Mononuclear cell (primary cell): ENCODE results near the gene CIRBP. TPM values are rescaled to one million over a fixed set of nuclear protein-coding genes. Genes with fewer than 3 reads are reported as not detected.
"Not testable (repeated sequence)": the region's sequence is repeated elsewhere in the genome, so short reads cannot be mapped to it uniquely, and the experiment has no call there.

Experiments
- H3K27me3 ChIP-seq: 2 replicates; pipeline ENCODE4 v1.6.0; 2011; ENCODE audit warnings: low read length, control low read depth; ENCODE audit not compliant: insufficient read depth
- H3K4me1 ChIP-seq: 2 replicates; pipeline ENCODE4 v1.5.1; 2011; ENCODE audit warnings: mild to moderate bottlenecking, low read length, control low read depth; ENCODE audit not compliant: insufficient read depth
- H3K4me3 ChIP-seq: 2 replicates; pipeline ENCODE4 v1.5.1; 2011; ENCODE audit warnings: mild to moderate bottlenecking, low read length, moderate library complexity
- H3K9me3 ChIP-seq: 2 replicates; pipeline ENCODE4 v1.5.1; 2011; ENCODE audit warnings: low read depth, mild to moderate bottlenecking, control low read depth, low read length
- total RNA-seq: library from RNA; depleted of rRNA; stranded (reverse); fragments of >200 nt; gene quantifications from one replicate; pipeline ENCODE4 v1.2.3, GENCODE V29; 2012

Gene CIRBP
- total RNA-seq, 1 donor: 455 TPM

DNA sequence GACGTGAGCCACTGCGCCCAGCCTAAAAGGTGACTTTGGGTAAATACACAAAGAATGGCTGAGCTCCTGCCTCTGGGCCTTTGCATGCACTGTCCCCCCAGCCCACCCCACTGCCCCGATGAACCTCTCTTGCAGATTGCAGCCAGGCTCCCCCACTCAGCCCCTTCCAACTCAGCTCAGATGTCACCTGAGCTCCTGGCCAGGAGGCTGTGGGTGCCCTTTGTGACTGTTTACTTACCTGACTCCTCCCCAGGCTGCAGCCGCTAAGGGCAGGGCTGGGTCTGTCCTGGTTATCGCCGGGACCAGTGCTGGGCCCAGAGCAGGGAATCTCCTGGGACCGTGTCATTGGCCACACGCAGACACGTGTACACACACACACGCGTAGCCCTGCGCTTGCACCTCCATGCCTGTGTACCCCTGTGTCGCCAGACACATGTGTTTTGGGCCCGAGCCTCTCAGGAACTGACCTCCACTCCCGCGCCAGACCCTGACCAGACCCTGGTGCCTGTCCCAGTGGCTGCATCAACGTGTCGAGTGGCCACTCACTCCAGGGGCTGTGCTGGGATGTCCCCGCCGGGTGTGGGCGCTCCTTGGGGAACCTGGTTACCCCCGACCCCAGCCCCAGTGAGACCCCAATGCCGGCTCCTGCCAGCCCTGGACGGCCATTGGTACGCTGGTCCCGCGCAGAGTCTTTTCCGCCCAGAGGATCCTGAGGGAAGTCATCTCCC lies 35.2 kb downstream of the CIRBP start:
- H3K4me3 ChIP-seq: no peak overlapping the region
- no peaks in the 10 kb centered on the region for H3K9me3 ChIP-seq
- H3K4me1 ChIP-seq: no peaks in the 10 kb centered on the region
- H3K27me3 ChIP-seq: no peaks in the 10 kb centered on the region

GRCh38 chr19:1305354-1305753 lies 36.2 kb downstream of the CIRBP start:
- H3K4me3 ChIP-seq, H3K27me3 ChIP-seq, H3K9me3 ChIP-seq, H3K4me1 ChIP-seq: not testable (repeated sequence)

DNA sequence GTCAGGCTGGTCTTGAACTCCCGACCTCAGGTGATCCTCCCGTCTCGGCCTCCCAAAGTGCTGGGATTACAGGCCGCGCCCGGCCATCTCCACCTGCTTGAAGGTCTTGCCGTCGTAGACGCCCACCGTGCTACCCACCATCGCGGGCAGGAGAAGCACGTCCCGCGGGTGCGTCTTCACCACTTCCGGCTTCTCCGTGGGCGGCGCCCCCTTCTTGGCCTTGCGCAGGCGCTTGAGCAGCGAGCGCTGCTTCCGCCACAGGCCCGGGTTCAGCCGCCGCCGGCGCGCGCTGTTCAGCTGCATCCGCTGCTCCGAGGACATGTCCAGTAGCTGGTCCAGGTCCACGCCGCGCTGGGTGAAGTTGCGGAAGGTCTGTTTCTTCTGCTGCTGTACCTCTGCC lies 38.2 kb downstream of the CIRBP start:
- H3K4me1 ChIP-seq: no peaks in the 10 kb centered on the region
- H3K4me3 ChIP-seq: no peak overlapping the region
- no peaks in the 10 kb centered on the region for H3K27me3 ChIP-seq
- H3K9me3 ChIP-seq: no peaks in the 10 kb centered on the region

DNA sequence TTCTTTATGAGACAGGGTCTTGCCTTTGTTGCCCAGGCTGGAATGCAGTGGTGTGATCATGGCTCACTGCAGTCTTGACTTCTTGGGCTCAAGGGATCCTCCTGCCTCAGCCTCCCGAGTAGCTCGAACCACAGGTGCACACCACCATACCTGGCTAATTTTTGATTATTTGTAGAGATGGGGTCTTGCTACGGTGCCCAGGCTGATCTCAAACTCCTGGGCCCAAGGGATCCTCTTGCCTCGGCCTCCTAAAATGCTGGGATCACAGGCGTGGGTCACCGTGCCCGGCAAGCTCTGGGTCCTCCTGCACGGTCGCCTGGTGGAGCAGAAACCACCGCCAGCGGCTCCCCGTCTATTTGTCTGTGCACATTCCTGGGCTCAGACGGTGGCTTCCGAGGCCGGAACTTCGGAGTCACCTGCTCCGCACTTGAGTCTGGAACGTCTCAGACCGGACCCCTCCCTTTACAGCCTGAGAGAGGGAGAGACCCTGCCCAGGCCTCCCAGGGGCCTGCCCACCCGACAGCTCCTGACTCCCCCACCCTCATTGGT lies 38.7 kb downstream of the CIRBP start:
- H3K4me1 ChIP-seq: no peaks in the 10 kb centered on the region
- H3K27me3 ChIP-seq: no peaks in the 10 kb centered on the region
- no peaks in the 10 kb centered on the region for H3K9me3 ChIP-seq
- H3K4me3 ChIP-seq: no peak overlapping the region

- no peaks in the 10 kb centered on the region for H3K9me3 ChIP-seq
- H3K4me3 ChIP-seq: no peak overlapping the region
- H3K4me1 ChIP-seq: no peaks in the 10 kb centered on the region
- no peaks in the 10 kb centered on the region for H3K27me3 ChIP-seq
Observed at GRCh38 chr19:1308718-1309117, 39.6 kb downstream of the CIRBP start.

GRCh38 chr19:1309977-1310852 lies 41.1 kb downstream of the CIRBP start:
- H3K4me3 ChIP-seq: no peak overlapping the region
- no peaks in the 10 kb centered on the region for H3K4me1 ChIP-seq
- H3K9me3 ChIP-seq: no peaks in the 10 kb centered on the region
- no peaks in the 10 kb centered on the region for H3K27me3 ChIP-seq

- Histone ChIP-seq H3K27me3 (no peaks in the 10 kb centered on the region), H3K4me1 (peaks cover 5% of the 10 kb centered on the region), H3K4me3 (no peak overlapping the region), H3K9me3 (no peaks in the 10 kb centered on the region)
Observed at GRCh38 chr19:1310853-1311180, 41.7 kb downstream of the CIRBP start.

- H3K4me1 ChIP-seq: peaks cover 6% of the 10 kb centered on the region
- no peaks in the 10 kb centered on the region for H3K9me3 ChIP-seq
- peaks cover 5% of the 10 kb centered on the region for H3K27me3 ChIP-seq
- H3K4me3 ChIP-seq: no peak overlapping the region
Observed at GRCh38 chr19:1311543-1312091, 42.5 kb downstream of the CIRBP start.

DNA sequence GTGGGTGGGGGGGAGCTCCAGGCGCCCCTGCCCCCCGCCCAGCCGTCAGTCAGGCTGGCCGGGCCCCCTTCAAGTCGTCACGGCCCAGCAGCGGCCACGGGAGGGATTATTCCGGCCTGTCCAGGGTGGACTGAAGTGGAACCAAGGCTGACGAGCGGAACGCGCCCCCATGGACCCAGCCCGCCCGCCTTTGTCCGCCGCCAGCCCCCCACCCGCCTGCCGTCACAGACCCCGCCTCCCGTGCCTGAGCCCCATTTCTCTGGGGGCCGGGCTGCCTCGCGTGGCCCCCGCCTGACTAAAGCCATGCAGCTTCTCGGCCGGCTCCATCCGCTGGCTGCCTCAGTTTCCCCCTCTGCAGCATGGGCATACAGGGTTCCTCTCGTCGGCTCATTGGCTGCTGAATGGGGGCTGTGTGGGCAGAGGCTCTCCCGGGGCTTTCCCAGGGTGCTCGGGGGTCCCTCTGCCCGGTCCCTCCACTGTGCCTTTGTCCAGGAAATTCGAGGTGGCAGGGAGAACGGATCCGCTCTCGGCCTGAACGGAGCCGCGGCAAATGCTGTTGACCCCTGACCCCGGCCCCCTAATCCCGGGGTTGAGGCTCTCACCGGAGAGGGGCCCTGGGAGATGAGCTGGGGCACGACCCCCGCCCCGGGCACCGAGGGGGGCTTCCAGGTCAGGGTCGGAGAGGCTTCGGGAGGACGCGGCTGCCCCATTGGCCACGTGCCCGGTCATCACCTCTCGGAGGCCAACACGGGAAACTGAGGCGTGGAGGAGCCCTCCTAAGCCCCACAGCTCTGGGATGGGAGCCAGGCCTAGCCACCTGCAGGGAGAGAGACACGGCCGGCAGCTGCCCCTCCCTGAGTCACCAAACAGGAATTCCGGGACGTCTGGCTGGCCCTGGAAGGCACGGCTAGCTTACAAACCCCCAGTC lies 43.9 kb downstream of the CIRBP start:
- Histone ChIP-seq H3K9me3 (no peaks in the 10 kb centered on the region), H3K4me3 (no peak overlapping the region), H3K27me3 (peaks cover 8% of the 10 kb centered on the region), H3K4me1 (peaks cover 6% of the 10 kb centered on the region)

DNA sequence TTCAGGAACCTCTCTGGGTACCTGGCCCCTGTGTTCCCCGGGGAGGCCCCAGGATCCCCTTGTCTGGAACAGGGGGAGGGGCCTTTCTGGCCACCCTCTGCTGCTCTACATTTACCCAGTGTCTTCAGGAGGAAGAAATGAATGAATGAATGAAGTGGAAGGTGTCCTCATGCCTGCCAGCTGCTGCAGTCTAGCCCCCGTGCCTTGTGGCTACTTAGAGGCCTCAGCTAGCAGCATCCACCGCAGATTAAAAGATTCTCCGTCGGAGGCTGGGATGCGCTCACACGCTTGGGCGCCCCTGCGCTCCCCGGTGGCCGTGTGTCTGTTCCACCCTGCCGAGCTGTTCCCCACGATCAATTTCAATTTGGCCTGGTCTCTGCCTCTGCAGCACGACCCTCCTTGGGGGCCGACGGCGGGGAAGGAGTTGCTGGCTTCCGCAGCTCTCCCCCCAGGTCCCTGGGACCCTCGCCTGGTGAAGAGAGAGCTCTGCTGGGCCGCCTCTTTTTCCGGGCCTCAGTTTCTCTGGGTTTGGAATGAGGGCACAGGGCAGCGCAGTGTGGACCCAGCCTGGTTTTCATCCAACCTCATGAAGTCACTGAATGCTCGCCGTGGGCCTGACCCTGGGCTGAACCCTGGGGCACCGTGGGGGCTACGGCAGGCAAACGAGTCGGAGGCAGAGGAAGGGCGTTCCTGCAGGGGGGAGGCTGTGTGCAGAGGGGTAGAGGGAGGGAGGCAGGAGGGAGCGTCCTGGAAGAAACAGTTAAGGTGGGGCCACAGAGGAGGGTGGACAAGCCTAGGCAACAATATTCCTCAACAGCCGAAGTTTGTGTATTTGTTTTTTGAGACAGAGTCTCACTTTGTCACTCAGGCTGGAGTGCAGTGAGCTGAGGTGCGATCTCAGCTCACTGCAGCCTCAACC lies 44.8 kb downstream of the CIRBP start:
- Histone ChIP-seq H3K9me3 (no peaks in the 10 kb centered on the region), H3K27me3 (peaks cover 8% of the 10 kb centered on the region), H3K4me1 (peaks cover 6% of the 10 kb centered on the region), H3K4me3 (no peak overlapping the region)

DNA sequence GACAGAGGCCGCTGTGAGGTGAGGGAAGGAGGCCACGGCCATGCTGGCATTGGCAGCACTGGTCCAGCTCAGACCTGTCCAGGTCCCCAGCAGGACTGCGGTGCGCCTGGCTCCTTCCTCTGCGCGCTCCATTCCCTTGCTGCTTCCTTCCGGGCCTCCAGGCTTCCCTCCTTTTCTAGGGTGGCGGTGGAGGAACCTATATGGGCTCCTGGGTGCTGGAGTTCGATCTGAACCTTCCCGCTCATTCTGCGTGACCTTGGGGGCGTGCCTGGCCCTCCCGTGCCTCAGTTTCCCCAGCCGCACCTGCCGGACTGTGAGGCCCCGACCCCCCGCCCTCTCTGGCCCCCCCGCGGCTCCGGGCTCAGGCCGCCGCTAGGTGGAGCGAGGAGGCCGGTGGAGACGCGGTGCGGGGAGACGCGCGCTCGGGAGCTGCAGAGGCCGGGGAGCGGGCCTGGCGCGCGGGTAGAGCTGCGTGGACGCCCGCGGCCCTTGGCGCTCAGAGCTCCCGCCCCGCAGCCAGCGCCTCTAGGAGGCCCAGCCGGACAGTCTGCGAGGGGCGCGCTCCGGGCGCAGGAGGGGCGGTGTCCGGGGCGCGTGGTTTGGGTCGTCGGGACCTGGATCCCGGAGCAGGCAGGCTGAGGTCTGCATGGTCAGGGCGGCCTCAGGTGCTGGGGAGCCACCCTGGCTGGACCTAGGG lies 46.5 kb downstream of the CIRBP start:
- H3K4me1 ChIP-seq: peaks cover 6% of the 10 kb centered on the region
- H3K27me3 ChIP-seq: peaks cover 8% of the 10 kb centered on the region
- H3K9me3 ChIP-seq: no peaks in the 10 kb centered on the region
- no peak overlapping the region for H3K4me3 ChIP-seq

DNA sequence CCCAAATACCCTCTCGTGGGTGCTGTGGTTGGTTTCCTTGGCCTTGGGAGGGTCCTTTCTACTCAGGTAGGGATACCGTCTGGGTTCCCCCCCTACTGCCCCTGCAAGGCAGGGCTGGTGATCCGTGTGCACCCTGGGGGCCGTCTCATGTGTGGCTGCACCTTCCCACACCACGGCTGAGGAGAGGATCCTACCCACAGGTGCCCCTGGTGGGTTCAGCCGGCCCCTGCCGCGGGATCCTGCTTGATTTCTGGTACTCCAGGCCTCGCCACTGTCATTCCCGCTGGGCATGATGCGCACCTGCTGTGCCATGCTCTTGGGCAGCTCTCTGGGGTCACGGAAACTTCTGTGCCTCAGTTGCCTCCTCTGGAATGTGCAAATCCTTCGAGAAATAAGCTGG lies 47.3 kb downstream of the CIRBP start:
- peaks cover 6% of the 10 kb centered on the region for H3K4me1 ChIP-seq
- no peaks in the 10 kb centered on the region for H3K9me3 ChIP-seq
- no peak overlapping the region for H3K4me3 ChIP-seq
- H3K27me3 ChIP-seq: peaks cover 8% of the 10 kb centered on the region

DNA sequence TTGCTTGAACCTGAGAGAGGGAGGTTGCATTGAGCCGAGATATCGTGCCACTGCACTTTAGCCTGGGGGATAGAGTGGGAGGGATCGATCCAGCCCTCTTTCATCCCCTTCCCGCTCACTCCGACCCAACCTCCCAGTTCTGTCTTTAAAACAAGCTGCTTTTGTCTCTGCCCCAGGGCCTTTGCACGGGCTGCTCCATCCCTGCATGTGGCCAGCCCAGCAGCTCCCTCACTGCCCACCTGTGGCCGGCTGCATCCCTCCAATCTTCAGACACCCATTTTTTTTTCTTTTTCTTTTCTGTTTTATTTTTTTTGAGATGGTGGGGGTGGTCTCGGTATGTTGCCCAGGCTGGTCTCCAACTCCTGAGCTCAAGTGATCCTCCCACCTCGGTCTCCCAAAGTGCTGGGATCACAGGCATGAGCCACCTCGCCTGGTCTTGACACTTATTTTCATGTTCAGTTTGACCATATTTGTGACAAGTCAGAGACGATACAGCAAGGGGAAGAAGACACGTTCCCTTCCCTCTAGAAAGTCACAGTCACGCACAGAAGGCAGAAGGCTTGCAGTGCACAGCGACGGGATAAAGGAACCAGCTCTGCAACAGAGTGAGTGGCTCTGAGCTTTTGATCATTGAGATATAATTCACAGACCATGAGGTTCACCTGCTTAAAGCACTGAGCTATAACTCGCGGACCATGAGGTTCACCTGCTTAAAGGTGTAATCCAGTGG lies 48.3 kb downstream of the CIRBP start:
- H3K4me3 ChIP-seq: no peak overlapping the region
- H3K4me1 ChIP-seq: peaks cover 6% of the 10 kb centered on the region
- no peaks in the 10 kb centered on the region for H3K9me3 ChIP-seq
- peaks cover 8% of the 10 kb centered on the region for H3K27me3 ChIP-seq
